HEK293 (cell line): ENCODE data around the gene NPDC1.

Source experiments
- CTCF ChIP-seq: fragments of 450-650 bp; formaldehyde crosslinking; IDR thresholded peaks from 2 replicates; pipeline ENCODE4 v1.5.1; 2016; ENCODE audit warnings: missing biosample characterization, missing genetic modification characterization
- GLIS1 ChIP-seq: fragments of 450-650 bp; formaldehyde crosslinking; IDR thresholded peaks from 2 replicates; pipeline ENCODE4 v1.5.1; 2016; ENCODE audit warnings: missing biosample characterization, missing genetic modification characterization
- HIC1 ChIP-seq: fragments of 450-650 bp; formaldehyde crosslinking; IDR thresholded peaks from 2 replicates; pipeline ENCODE4 v1.5.1; 2016; ENCODE audit warnings: missing biosample characterization, missing genetic modification characterization
- KLF1 ChIP-seq: fragments of 450-650 bp; formaldehyde crosslinking; IDR thresholded peaks from 2 replicates; pipeline ENCODE4 v1.5.1; 2016; ENCODE audit warnings: missing biosample characterization, missing genetic modification characterization
- KLF10 ChIP-seq: fragments of 450-650 bp; IDR thresholded peaks from 2 replicates; pipeline ENCODE4 v1.5.1; 2018; ENCODE audit warnings: missing biosample characterization, mild to moderate bottlenecking, missing genetic modification characterization
- PATZ1 ChIP-seq: fragments of 450-650 bp; formaldehyde crosslinking; IDR thresholded peaks from 2 replicates; pipeline ENCODE4 v1.5.1; 2016; ENCODE audit warnings: missing biosample characterization, missing genetic modification characterization
- SP7 ChIP-seq: fragments of 450-650 bp; formaldehyde crosslinking; IDR thresholded peaks from 2 replicates; pipeline ENCODE4 v1.5.1; 2016; ENCODE audit warnings: missing biosample characterization, missing genetic modification characterization
- ZBTB17 ChIP-seq: fragments of 450-650 bp; formaldehyde crosslinking; IDR thresholded peaks from 2 replicates; pipeline ENCODE4 v1.5.1; 2016; ENCODE audit warnings: missing biosample characterization, missing genetic modification characterization
- ZNF148 ChIP-seq: fragments of 450-650 bp; formaldehyde crosslinking; IDR thresholded peaks from 2 replicates; pipeline ENCODE4 v1.5.0; 2017; ENCODE audit warnings: missing biosample characterization, missing genetic modification characterization, borderline replicate concordance
- ZNF155 ChIP-seq: fragments of 450-650 bp; formaldehyde crosslinking; IDR thresholded peaks from 2 replicates; pipeline ENCODE4 v1.5.1; 2016; ENCODE audit warnings: missing biosample characterization, missing genetic modification characterization
- ZNF19 ChIP-seq: fragments of 450-650 bp; formaldehyde crosslinking; IDR thresholded peaks from 2 replicates; pipeline ENCODE4; 2016; ENCODE audit warnings: missing biosample characterization, missing genetic modification characterization, low read depth
- ZNF266 ChIP-seq: fragments of 450-650 bp; formaldehyde crosslinking; IDR thresholded peaks from 2 replicates; pipeline ENCODE4 v1.5.1; 2016; ENCODE audit warnings: missing biosample characterization, missing genetic modification characterization, low read depth
- ZNF280C ChIP-seq: fragments of 450-650 bp; formaldehyde crosslinking; IDR thresholded peaks from 2 replicates; pipeline ENCODE4 v1.5.1; 2016; ENCODE audit warnings: missing biosample characterization, missing genetic modification characterization
- ZNF341 ChIP-seq: fragments of 450-650 bp; formaldehyde crosslinking; IDR thresholded peaks from 2 replicates; pipeline ENCODE4; 2016; ENCODE audit warnings: low read depth, missing biosample characterization, missing genetic modification characterization
- ZNF398 ChIP-seq: fragments of 450-650 bp; formaldehyde crosslinking; IDR thresholded peaks from 2 replicates; pipeline ENCODE4 v1.5.1; 2017; ENCODE audit warnings: missing biosample characterization, missing genetic modification characterization
- ZNF449 ChIP-seq: fragments of 450-650 bp; formaldehyde crosslinking; IDR thresholded peaks from 2 replicates; pipeline ENCODE4 v1.5.1; 2017; ENCODE audit warnings: missing biosample characterization, mild to moderate bottlenecking, missing genetic modification characterization, moderate library complexity
- ZNF624 ChIP-seq: fragments of 450-650 bp; formaldehyde crosslinking; IDR thresholded peaks from 2 replicates; pipeline ENCODE4 v1.5.1; 2017; ENCODE audit warnings: missing biosample characterization, missing genetic modification characterization
- ZNF704 ChIP-seq: fragments of 450-650 bp; formaldehyde crosslinking; IDR thresholded peaks from 2 replicates; pipeline ENCODE4 v1.5.1; 2016; ENCODE audit warnings: missing biosample characterization, missing genetic modification characterization
- ZNF837 ChIP-seq: fragments of 450-650 bp; formaldehyde crosslinking; IDR thresholded peaks from 2 replicates; pipeline ENCODE4 v1.5.1; 2016; ENCODE audit warnings: missing biosample characterization, missing genetic modification characterization
- ZXDB ChIP-seq: fragments of 450-650 bp; formaldehyde crosslinking; IDR thresholded peaks from 2 replicates; pipeline ENCODE4 v1.5.1; 2016; ENCODE audit warnings: missing biosample characterization, missing genetic modification characterization

NPDC1 gene

GRCh38 chr9:137055385-137056364 lies 9.7 kb upstream of the NPDC1 start (continued):
- TF ChIP-seq PATZ1 (no peak), CTCF (tag by site-specific recombination) (no peak), ZNF704 (tag by site-specific recombination) (no peak), HIC1 (tag by site-specific recombination) (no peak), ZNF449 (tag by site-specific recombination) (peak; percentile 67), GLIS1 (tag by site-specific recombination) (peak; percentile 29; the same call in 1 of the 2 replicates), ZXDB (tag by site-specific recombination) (no peak), ZBTB17 (tag by site-specific recombination) (peak; percentile 62), ZNF398 (peak; percentile 50), ZNF624 (tag by site-specific recombination) (no peak), ZNF266 (no peak), KLF10 (no peak), ZNF148 (tag by site-specific recombination) (no peak), ZNF155 (tag by site-specific recombination) (no peak), ZNF837 (no peak), ZNF19 (tag by site-specific recombination) (no peak), KLF1 (tag by site-specific recombination) (peak; percentile 85), SP7 (tag by site-specific recombination) (0 out of 2 replicates have a peak, but pooled peaks have one; percentile 11), ZNF341 (tag by site-specific recombination) (no peak), ZNF280C (no peak)
